ENCODE measurements around the gene FAM117A. TPM values are rescaled to one million over a fixed set of nuclear protein-coding genes. Genes with fewer than 3 reads are reported as not detected.

The FAM117A gene
- total RNA-seq, 1 donor from 2014 or later: 2.7 TPM

GRCh38 chr17:49687878-49688491, 75.9 kb downstream of the FAM117A start:
- Mint-ChIP-seq H3K27ac (ENCODE audit: unreplicated experiment) (peak overlapping the region; percentile 78), H3K9me3 (ENCODE audit: unreplicated experiment) (no peaks in the 10 kb centered on the region), H3K4me1 (ENCODE audit: unreplicated experiment) (peaks cover 16% of the 10 kb centered on the region), H3K27me3 (ENCODE audit: unreplicated experiment) (no peaks in the 10 kb centered on the region), H3K4me3 (ENCODE audit: unreplicated experiment) (no peak overlapping the region), H3K36me3 (ENCODE audit: unreplicated experiment) (no peaks in the 10 kb centered on the region)
- TF ChIP-seq, protein P1, sequence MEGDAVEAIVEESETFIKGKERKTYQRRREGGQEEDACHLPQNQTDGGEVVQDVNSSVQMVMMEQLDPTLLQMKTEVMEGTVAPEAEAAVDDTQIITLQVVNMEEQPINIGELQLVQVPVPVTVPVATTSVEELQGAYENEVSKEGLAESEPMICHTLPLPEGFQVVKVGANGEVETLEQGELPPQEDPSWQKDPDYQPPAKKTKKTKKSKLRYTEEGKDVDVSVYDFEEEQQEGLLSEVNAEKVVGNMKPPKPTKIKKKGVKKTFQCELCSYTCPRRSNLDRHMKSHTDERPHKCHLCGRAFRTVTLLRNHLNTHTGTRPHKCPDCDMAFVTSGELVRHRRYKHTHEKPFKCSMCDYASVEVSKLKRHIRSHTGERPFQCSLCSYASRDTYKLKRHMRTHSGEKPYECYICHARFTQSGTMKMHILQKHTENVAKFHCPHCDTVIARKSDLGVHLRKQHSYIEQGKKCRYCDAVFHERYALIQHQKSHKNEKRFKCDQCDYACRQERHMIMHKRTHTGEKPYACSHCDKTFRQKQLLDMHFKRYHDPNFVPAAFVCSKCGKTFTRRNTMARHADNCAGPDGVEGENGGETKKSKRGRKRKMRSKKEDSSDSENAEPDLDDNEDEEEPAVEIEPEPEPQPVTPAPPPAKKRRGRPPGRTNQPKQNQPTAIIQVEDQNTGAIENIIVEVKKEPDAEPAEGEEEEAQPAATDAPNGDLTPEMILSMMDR (IDR thresholded peaks at IDR 0.05): no peak
- DNase-seq (ENCODE audit: extremely low spot score, unreplicated experiment): no peak

GRCh38 chr17:49681106-49681979, 82.6 kb downstream of the FAM117A start:
- Mint-ChIP-seq H3K27me3 (ENCODE audit: unreplicated experiment) (peaks cover 5% of the 10 kb centered on the region), H3K27ac (ENCODE audit: unreplicated experiment) (no peak overlapping the region), H3K36me3 (ENCODE audit: unreplicated experiment) (no peaks in the 10 kb centered on the region), H3K9me3 (ENCODE audit: unreplicated experiment) (no peaks in the 10 kb centered on the region), H3K4me1 (ENCODE audit: unreplicated experiment) (peaks cover 15% of the 10 kb centered on the region), H3K4me3 (ENCODE audit: unreplicated experiment) (no peak overlapping the region)
- TF ChIP-seq, protein P1 (IDR thresholded peaks at IDR 0.05): no peak
- no peak for DNase-seq (ENCODE audit: extremely low spot score, unreplicated experiment)

DNA sequence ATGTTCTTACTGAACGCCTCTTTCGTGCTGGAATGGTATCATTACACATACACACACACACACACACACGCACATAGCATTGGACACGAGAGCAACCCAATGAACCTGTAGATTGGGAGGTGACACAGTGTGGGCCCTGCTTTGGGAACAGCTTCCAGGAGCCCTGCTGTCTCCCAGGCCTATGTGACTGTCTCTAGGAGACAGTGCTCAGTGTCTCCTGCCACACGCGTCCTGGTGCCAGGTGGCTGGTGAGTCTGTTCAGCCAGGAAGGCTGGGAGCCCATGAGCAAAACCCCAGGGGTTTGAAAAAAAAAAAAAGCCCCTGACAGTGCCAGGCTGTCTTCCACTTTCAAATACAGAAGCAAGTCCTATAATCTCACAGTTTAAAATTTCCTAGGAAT, 83.6 kb downstream of the FAM117A start:
- DNase-seq (ENCODE audit: extremely low spot score, unreplicated experiment): no peak
- TF ChIP-seq, protein P1 (IDR thresholded peaks at IDR 0.05): no peak
- no peaks in the 10 kb centered on the region for H3K9me3 Mint-ChIP-seq (ENCODE audit: unreplicated experiment)
- peaks cover 5% of the 10 kb centered on the region for H3K27me3 Mint-ChIP-seq (ENCODE audit: unreplicated experiment)
- H3K27ac Mint-ChIP-seq (ENCODE audit: unreplicated experiment): no peak overlapping the region
- H3K4me1 Mint-ChIP-seq (ENCODE audit: unreplicated experiment): peaks cover 24% of the 10 kb centered on the region
- no peak overlapping the region for H3K4me3 Mint-ChIP-seq (ENCODE audit: unreplicated experiment)
- peaks cover 1% of the 10 kb centered on the region for H3K36me3 Mint-ChIP-seq (ENCODE audit: unreplicated experiment)

- peak within 1 kb of the TSS; percentile 97 for H3K4me3 Mint-ChIP-seq (ENCODE audit: unreplicated experiment)
- H3K27ac Mint-ChIP-seq (ENCODE audit: unreplicated experiment): peak within 1 kb of the TSS; percentile 99
- DNase-seq (ENCODE audit: extremely low spot score, unreplicated experiment): peak; percentile 100
Observed at GRCh38 chr17:49677933-49678847, 85.7 kb downstream of the FAM117A start, which contains the start of gene SPOP. SPOP (minus strand) TSS chr17:49678097; CDS start chr17:49622810, 55,287 bp downstream.

More at GRCh38 chr17:49677933-49678847, 85.7 kb downstream of the FAM117A start, which contains the start of gene SPOP:
- peaks cover 38% of the 10 kb centered on the region for H3K4me1 Mint-ChIP-seq (ENCODE audit: unreplicated experiment)
- TF ChIP-seq, protein P1 (IDR thresholded peaks at IDR 0.05): no peak
- peaks cover 10% of the 10 kb centered on the region for H3K36me3 Mint-ChIP-seq (ENCODE audit: unreplicated experiment)
- H3K9me3 Mint-ChIP-seq (ENCODE audit: unreplicated experiment): no peaks in the 10 kb centered on the region
- H3K27me3 Mint-ChIP-seq (ENCODE audit: unreplicated experiment): peaks cover 5% of the 10 kb centered on the region

All from osteocyte (in vitro differentiated cells).